Type B pancreatic cell (in vitro differentiated cells): ENCODE data around the gene KLHL17. TPM values are rescaled to one million over a fixed set of nuclear protein-coding genes. Genes with fewer than 3 reads are reported as not detected.
"Not testable (repeated sequence)": the region's sequence is repeated elsewhere in the genome, so short reads cannot be mapped to it uniquely, and the experiment has no call there.

ENCODE experiments used
- DNase-seq: peaks from one replicate; pipeline ENCODE4 v3.0.0; 2021; ENCODE audit warnings: mixed read lengths; ENCODE audit not compliant: unreplicated experiment; ENCODE audit errors: extremely low spot score
- H3K27ac Mint-ChIP-seq: 2 replicates; pipeline ENCODE4 v1.8.0; 2021; ENCODE audit warnings: mild to moderate bottlenecking, mixed read lengths
- H3K27me3 Mint-ChIP-seq: 2 replicates; pipeline ENCODE4 v1.8.0; 2021; ENCODE audit warnings: mixed read lengths
- H3K36me3 Mint-ChIP-seq: 2 replicates; pipeline ENCODE4 v1.8.0; 2021; ENCODE audit warnings: mixed read lengths
- H3K4me1 Mint-ChIP-seq: one replicate; pipeline ENCODE4 v1.8.0; 2021; ENCODE audit warnings: mixed read lengths; ENCODE audit not compliant: unreplicated experiment
- H3K4me3 Mint-ChIP-seq: 2 replicates; pipeline ENCODE4 v1.8.0; 2021; ENCODE audit warnings: mild to moderate bottlenecking, mixed read lengths
- H3K9me3 Mint-ChIP-seq: 2 replicates; pipeline ENCODE4 v1.8.0; 2021; ENCODE audit warnings: mixed read lengths
- CTCF ChIP-seq: fragments of 200-600 bp; sonication (generic); conservative IDR thresholded peaks from 2 replicates; pipeline ENCODE4 v1.5.0; 2021; ENCODE audit warnings: antibody characterized with exemption, mild to moderate bottlenecking
- total RNA-seq: library from RNA; stranded (reverse); gene quantifications from 2 replicates; pipeline ENCODE4 v1.2.1, GENCODE V29; 2021; ENCODE audit warnings: low replicate concordance

KLHL17 gene
- total RNA-seq, 1 donor from 2014 or later = 42.2 TPM

- Mint-ChIP-seq H3K27ac (peak overlapping the region; percentile 90), H3K9me3 (no peaks in the 10 kb centered on the region), H3K27me3 (peaks cover 15% of the 10 kb centered on the region), H3K36me3 (no peaks in the 10 kb centered on the region), H3K4me3 (peak overlapping the region; percentile 77), H3K4me1 (peaks cover 15% of the 10 kb centered on the region)
- DNase-seq = no peak
- no peak for TF ChIP-seq CTCF
Measured at GRCh38 chr1:1004780-1005697, 44.7 kb downstream of the KLHL17 start.

- Mint-ChIP-seq H3K27me3 (peaks cover 13% of the 10 kb centered on the region), H3K9me3 (no peaks in the 10 kb centered on the region), H3K36me3 (no peaks in the 10 kb centered on the region), H3K4me1 (peaks cover 12% of the 10 kb centered on the region), H3K27ac (peak overlapping the region; percentile 66), H3K4me3 (no peak overlapping the region)
- DNase-seq = no peak
- no peak for TF ChIP-seq CTCF
Measured at GRCh38 chr1:1005774-1006304, 45.5 kb downstream of the KLHL17 start.

- Mint-ChIP-seq H3K36me3 (no peaks in the 10 kb centered on the region), H3K27ac (peak overlapping the region; percentile 66), H3K9me3 (no peaks in the 10 kb centered on the region), H3K4me1 (peaks cover 11% of the 10 kb centered on the region), H3K4me3 (no peak overlapping the region), H3K27me3 (peaks cover 12% of the 10 kb centered on the region)
- no peak for TF ChIP-seq CTCF
- no peak for DNase-seq
Measured at GRCh38 chr1:1006305-1007159, 46.1 kb downstream of the KLHL17 start.

GRCh38 chr1:1010131-1010530, 49.7 kb downstream of the KLHL17 start:
- peaks cover 16% of the 10 kb centered on the region for H3K4me1 Mint-ChIP-seq
- H3K36me3 Mint-ChIP-seq, H3K4me3 Mint-ChIP-seq: not testable (repeated sequence)

GRCh38 chr1:1011396-1011949, 51.1 kb downstream of the KLHL17 start:
- H3K36me3 Mint-ChIP-seq = no peaks in the 10 kb centered on the region
- H3K27me3 Mint-ChIP-seq = no peaks in the 10 kb centered on the region
- TF ChIP-seq CTCF = no peak
- no peaks in the 10 kb centered on the region for H3K9me3 Mint-ChIP-seq
- no peak overlapping the region for H3K4me3 Mint-ChIP-seq
- no peak for DNase-seq
- H3K4me1 Mint-ChIP-seq = peaks cover 13% of the 10 kb centered on the region
- H3K27ac Mint-ChIP-seq = no peak overlapping the region

More at GRCh38 chr1:1010131-1010530, 49.7 kb downstream of the KLHL17 start:
- H3K9me3 Mint-ChIP-seq, H3K27ac Mint-ChIP-seq, H3K27me3 Mint-ChIP-seq, DNase-seq: not testable (repeated sequence)

- not testable (repeated sequence) for DNase-seq, H3K27me3 Mint-ChIP-seq, H3K36me3 Mint-ChIP-seq, H3K9me3 Mint-ChIP-seq
- H3K4me3 Mint-ChIP-seq = peak overlapping the region; percentile 90
- peaks cover 19% of the 10 kb centered on the region for H3K4me1 Mint-ChIP-seq
- H3K27ac Mint-ChIP-seq = peak overlapping the region; percentile 88
Measured at GRCh38 chr1:1012736-1013104, 52.3 kb downstream of the KLHL17 start.
